GM23338 (cell line): ENCODE results near the gene ZNF74.

Source experiments
- CTCF ChIP-seq, 2 experiments: fragments of 200-600 bp in 1 of 2; sonication (generic) in 1 of 2; conservative IDR thresholded peaks; 2 replicates each; pipeline versions ENCODE4 v1.5.1 to v1.6.1; 2016 to 2017; ENCODE audit warnings: antibody characterized with exemption in 2 of 2, low read depth in 2 of 2, mild to moderate bottlenecking in 2 of 2, moderate library complexity in 1 of 2
- EZH2 ChIP-seq: fragments of 200-600 bp; sonication (generic); IDR thresholded peaks from one replicate; pipeline ENCODE4 v1.8.0; 2017; ENCODE audit warnings: antibody characterized with exemption, mild to moderate bottlenecking, low read depth; ENCODE audit not compliant: unreplicated experiment
- EZH2phosphoT487 ChIP-seq: fragments of 200-600 bp; sonication (generic); IDR thresholded peaks from one replicate; pipeline ENCODE4 v1.8.1; 2018; ENCODE audit warnings: antibody characterized with exemption; ENCODE audit not compliant: unreplicated experiment
- REST ChIP-seq: IDR thresholded peaks from one replicate; pipeline ENCODE4 v1.6.1; 2018; ENCODE audit warnings: antibody characterized with exemption; ENCODE audit not compliant: unreplicated experiment
- ZNF114 ChIP-seq: fragments of 250-450 bp; sonication (Bioruptor Pico); IDR thresholded peaks from 2 replicates; pipeline ENCODE4 v1.5.0; 2020; ENCODE audit warnings: mild to moderate bottlenecking, moderate library complexity

DNA sequence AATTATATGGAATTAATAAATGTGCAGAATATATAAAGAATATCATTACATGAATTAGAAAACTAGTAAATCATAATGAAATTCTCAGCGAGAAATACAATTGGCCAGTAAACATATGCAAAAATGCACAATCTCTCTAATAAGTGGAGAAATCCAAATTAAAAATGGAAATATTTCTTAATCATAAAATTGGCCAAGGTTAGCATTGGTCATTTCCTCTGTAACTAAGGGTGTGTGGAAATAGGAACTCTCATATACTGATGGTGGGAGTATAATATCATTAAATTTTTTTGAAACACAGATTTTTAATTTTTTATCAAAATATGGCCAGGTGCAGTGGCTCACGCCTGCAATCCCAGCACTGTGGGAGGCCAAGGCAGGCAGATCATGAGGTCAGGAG is 7.6 kb upstream of the ZNF74 start:
- TF ChIP-seq CTCF (conservative IDR thresholded peaks at IDR 0.05; ENCODE audit: low read depth in 2 of 2) = no peak
- TF ChIP-seq REST = no peak
- no peak for TF ChIP-seq EZH2
- TF ChIP-seq ZNF114 = no peak
- TF ChIP-seq EZH2phosphoT487 = no peak
